Subcutaneous adipose tissue (tissue), 4 donors: ENCODE measurements around the gene TEDC1. TPM values are rescaled to one million over a fixed set of nuclear protein-coding genes. Genes with fewer than 3 reads are reported as not detected.

Experiments
- CTCF ChIP-seq: fragments of 450-650 bp; IDR thresholded peaks from one replicate; pipeline ENCODE4 v1.5.1; 2016; ENCODE audit warnings: low read depth, mild to moderate bottlenecking, control low read depth, antibody characterized with exemption, moderate library complexity
- total RNA-seq, 4 donors: library from RNA; depleted of rRNA; stranded (reverse); fragments of >200 nt; gene quantifications; one replicate each; pipeline ENCODE4 v1.1.0, GENCODE V29; 2016

The TEDC1 gene
- total RNA-seq, 4 donors from 2014 or later = 1.3 to 3.5 (median 2.1) TPM

GRCh38 chr14:105468621-105469241 lies 22.3 kb upstream of the TEDC1 start:
- no peak for TF ChIP-seq CTCF

DNA sequence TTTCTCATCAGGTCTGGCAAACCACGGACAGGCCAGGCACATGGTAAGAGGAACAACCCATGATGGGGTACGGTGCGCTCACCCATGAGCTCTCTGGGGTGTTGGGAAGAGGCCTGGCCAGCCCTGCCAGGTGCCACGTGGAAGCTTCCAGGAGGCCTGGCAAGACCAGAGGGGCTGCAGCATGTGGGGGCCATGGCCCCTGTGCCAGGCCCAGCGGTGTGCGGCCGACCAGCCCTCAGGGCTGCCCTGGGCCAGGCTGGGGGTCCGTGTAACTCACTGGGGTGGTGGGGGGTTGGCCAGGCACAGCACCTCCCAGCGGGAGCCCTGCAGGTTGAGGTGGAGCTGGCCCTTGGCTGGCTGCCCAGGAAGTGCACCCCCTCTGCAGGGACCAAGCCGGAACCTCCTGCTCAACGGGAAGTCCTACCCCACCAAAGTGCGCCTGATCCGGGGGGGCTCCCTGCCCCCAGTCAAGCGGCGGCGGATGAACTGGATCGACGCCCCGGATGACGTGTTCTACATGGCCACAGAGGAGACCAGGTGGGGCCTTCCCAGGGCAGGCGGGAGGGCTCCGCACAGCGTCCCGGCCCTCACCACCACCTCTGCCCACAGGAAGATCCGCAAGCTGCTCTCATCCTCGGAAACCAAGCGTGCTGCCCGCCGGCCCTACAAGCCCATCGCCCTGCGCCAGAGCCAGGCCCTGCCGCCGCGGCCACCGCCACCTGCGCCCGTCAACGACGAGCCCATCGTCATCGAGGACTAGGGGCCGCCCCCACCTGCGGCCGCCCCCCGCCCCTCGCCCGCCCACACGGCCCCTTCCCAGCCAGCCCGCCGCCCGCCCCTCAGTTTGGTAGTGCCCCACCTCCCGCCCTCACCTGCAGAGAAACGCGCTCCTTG lies 21.3 kb upstream of the TEDC1 start:
- no peak for TF ChIP-seq CTCF

DNA sequence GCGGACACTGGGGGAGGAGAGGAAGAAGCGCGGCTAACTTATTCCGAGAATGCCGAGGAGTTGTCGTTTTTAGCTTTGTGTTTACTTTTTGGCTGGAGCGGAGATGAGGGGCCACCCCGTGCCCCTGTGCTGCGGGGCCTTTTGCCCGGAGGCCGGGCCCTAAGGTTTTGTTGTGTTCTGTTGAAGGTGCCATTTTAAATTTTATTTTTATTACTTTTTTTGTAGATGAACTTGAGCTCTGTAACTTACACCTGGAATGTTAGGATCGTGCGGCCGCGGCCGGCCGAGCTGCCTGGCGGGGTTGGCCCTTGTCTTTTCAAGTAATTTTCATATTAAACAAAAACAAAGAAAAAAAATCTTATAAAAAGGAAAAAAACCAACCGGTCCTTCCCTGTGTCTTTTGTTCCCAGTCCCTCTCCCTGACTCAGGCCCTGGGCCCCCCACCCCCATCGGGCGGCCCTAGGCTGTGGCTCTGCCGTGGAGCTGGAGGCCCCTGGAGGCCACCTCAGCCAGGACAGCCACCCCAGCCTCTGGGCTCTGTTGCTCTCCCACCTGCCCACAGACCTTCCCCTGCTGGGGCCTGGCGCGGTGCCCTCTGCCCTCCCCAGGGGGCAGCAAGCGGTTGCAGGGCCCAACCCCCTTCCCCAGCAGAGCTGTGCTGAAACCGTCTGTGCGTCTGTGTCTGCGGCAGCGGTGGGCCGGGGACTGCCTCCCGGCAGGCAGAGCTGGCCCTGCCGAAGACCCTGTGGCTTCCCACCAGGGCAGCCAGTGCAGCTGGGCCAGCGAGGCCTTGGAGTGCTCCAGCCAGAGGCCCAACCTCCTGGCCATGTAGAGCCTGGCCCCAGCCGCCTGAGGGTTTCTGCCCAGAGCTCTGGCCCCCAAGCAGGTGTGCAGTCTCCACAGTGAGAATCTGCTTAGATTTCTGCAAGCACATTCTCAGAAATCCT lies 20.4 kb upstream of the TEDC1 start:
- no peak for TF ChIP-seq CTCF

DNA sequence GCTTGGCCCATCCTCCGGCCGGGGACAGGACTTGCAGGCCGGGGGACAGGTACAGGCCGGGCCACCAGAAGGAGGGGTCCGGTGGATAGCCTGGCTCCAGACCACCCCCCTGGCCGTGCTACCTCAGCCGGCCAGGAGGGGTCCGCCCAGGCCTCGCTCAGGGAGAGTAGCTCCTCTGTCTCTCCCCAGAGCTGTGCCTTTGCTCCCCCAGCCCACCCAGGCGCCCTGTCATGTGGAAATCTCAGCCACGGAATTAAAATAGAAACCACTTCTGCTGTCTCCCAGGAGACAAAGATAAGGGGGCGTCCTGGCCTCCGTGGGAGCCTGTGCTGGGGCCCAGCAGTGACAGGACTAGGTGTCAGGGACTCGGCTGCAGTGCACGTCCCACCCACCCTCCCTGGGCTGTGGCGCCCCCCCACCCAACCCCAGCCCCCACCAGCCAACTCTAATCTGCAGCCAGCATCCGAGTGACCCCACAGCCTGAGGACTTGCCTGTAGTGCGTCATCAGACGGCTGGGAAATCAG lies 19.7 kb upstream of the TEDC1 start:
- TF ChIP-seq CTCF = no peak

DNA sequence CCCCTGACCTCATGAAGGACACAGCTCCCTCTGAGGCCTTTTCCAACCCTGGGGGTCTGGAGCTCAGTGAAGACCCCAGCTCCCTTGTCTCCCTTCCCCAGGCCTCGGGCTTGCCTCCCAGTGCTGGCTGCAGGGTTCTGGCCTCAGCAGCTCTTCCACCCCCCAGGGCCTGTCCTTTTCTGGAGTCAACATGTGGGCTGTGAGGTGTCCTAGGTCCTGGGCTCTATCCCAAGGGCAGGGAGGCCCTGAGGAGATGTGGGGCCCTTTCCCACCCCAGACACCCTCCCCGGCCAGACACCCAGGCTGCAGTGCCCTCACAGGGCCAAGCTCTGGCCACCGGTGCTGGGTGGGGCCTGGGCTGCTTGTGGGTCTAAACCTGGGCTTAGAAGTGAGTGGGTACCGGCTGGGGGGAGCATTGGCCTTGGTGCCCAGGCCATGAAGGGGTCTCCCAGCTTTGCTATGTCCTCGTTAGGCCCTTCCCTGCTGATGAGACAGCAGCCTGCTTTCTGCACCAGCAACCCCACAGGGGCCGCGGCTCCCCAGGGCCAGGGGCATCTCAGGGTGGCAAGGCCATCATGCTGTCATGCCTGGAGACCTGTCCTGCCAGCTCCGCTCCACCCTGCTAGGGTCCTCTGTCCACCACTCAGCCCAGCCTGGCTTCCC lies 19.1 kb upstream of the TEDC1 start:
- no peak for TF ChIP-seq CTCF

- TF ChIP-seq CTCF = no peak
Observed at GRCh38 chr14:105472486-105472991, 18.5 kb upstream of the TEDC1 start.
